Measurements from ENCODE around the gene PHC2.

The PHC2 gene

GRCh38 chr1:33418811-33419210 lies 12.1 kb downstream of the PHC2 start:
- in situ Hi-C loops (cut with HindIII; ENCODE audit: low pct_ligation_motif_present, low sequenced_read_pairs): no loop called here
- H3K36me3 ChIP-seq (replicated peaks): no peaks in the 10 kb centered on the region
- TF ChIP-seq CTCF (IDR thresholded peaks at IDR 0.05; ENCODE audit: low read depth, low read length, missing control alignments): no peak
- no peak overlapping the region for H3K4me3 ChIP-seq (ENCODE audit: low read depth, low read length)
- DNase-seq: no peak
- no peak overlapping the region for H3K27ac ChIP-seq
- H3K27me3 ChIP-seq (replicated peaks): no peaks in the 10 kb centered on the region

GRCh38 chr1:33414879-33415278 lies 16.0 kb downstream of the PHC2 start:
- Histone ChIP-seq H3K27me3 (replicated peaks) (no peaks in the 10 kb centered on the region), H3K36me3 (replicated peaks) (no peaks in the 10 kb centered on the region), H3K4me3 (ENCODE audit: low read depth, low read length) (no peak overlapping the region), H3K27ac (no peak overlapping the region)
- no peak for DNase-seq
- TF ChIP-seq CTCF (IDR thresholded peaks at IDR 0.05; ENCODE audit: low read depth, low read length, missing control alignments): no peak
- in situ Hi-C loops (cut with HindIII; ENCODE audit: low pct_ligation_motif_present, low sequenced_read_pairs): no loop called here

- TF ChIP-seq CTCF (IDR thresholded peaks at IDR 0.05; ENCODE audit: low read depth, low read length, missing control alignments): no peak
- Histone ChIP-seq H3K27ac (peak overlapping the region; percentile 65), H3K27me3 (replicated peaks) (no peaks in the 10 kb centered on the region), H3K4me3 (ENCODE audit: low read depth, low read length) (no peak overlapping the region), H3K36me3 (replicated peaks) (no peaks in the 10 kb centered on the region)
- peak; percentile 80 for DNase-seq
- in situ Hi-C loops (cut with HindIII; ENCODE audit: low pct_ligation_motif_present, low sequenced_read_pairs): no loop called here
These were observed 20.7 kb downstream of the PHC2 start for GRCh38 chr1:33410091-33410701.

GRCh38 chr1:33408093-33408436 lies 22.8 kb downstream of the PHC2 start:
- TF ChIP-seq CTCF (IDR thresholded peaks at IDR 0.05; ENCODE audit: low read depth, low read length, missing control alignments): no peak
- peak overlapping the region; percentile 15 for H3K27ac ChIP-seq
- no peaks in the 10 kb centered on the region for H3K36me3 ChIP-seq (replicated peaks)
- no peaks in the 10 kb centered on the region for H3K27me3 ChIP-seq (replicated peaks)
- H3K4me3 ChIP-seq (ENCODE audit: low read depth, low read length): no peak overlapping the region
- in situ Hi-C loops (cut with HindIII; ENCODE audit: low pct_ligation_motif_present, low sequenced_read_pairs): no loop called here
- DNase-seq: no peak

- H3K27ac ChIP-seq: peak overlapping the region; percentile 15
- no peak overlapping the region for H3K4me3 ChIP-seq (ENCODE audit: low read depth, low read length)
- DNase-seq: no peak
- no peak for TF ChIP-seq CTCF (IDR thresholded peaks at IDR 0.05; ENCODE audit: low read depth, low read length, missing control alignments)
- in situ Hi-C loops (cut with HindIII; ENCODE audit: low pct_ligation_motif_present, low sequenced_read_pairs): no loop called here
- no peaks in the 10 kb centered on the region for H3K27me3 ChIP-seq (replicated peaks)
- H3K36me3 ChIP-seq (replicated peaks): no peaks in the 10 kb centered on the region
These were observed 23.4 kb downstream of the PHC2 start for GRCh38 chr1:33407352-33408092.

Data from brain microvascular endothelial cell (primary cell).